Keratinocyte (primary cell): Measurements from ENCODE around the gene PPP1R18. TPM values are rescaled to one million over a fixed set of nuclear protein-coding genes. Genes with fewer than 3 reads are reported as not detected.

Experiments
- DNase-seq: peaks from one replicate; pipeline ENCODE4 v3.0.0-alpha.2; 2011; ENCODE audit warnings: low read depth, missing footprints, low spot score
- FAIRE-seq: peaks from 2 replicates; lab custom pipeline; 2011; peaks lifted over from hg19 to GRCh38; lab: Jason Lieb, UNC
- H2AFZ ChIP-seq: 2 replicates; pipeline ENCODE4 v1.6.0; 2012; ENCODE audit warnings: low read length, control low read depth, inconsistent platforms; ENCODE audit not compliant: control insufficient read depth
- H3K27ac ChIP-seq: 2 replicates; pipeline ENCODE4 v1.5.1; 2011; ENCODE audit warnings: low read length; ENCODE audit not compliant: control insufficient read depth, insufficient read depth
- H3K27me3 ChIP-seq: 3 replicates; pipeline ENCODE4 v1.6.0; 2011; ENCODE audit warnings: low read length; ENCODE audit not compliant: control insufficient read depth, insufficient read depth; ENCODE audit errors: extremely low read depth
- H3K36me3 ChIP-seq, 2 experiments: 2 replicates in 1 of 2; 3 replicates in 1 of 2; pipeline ENCODE4 v1.5.1; 2011; ENCODE audit warnings: low read length in 2 of 2, mild to moderate bottlenecking in 1 of 2; ENCODE audit not compliant: control insufficient read depth in 2 of 2, insufficient read depth in 2 of 2; ENCODE audit errors: extremely low read depth in 1 of 2
- H3K4me1 ChIP-seq: 3 replicates; pipeline ENCODE4 v1.5.1; 2011; ENCODE audit warnings: low read length; ENCODE audit not compliant: control insufficient read depth, insufficient read depth; ENCODE audit errors: extremely low read depth
- H3K4me2 ChIP-seq: 3 replicates; pipeline ENCODE4 v1.6.0; 2011; ENCODE audit warnings: low read depth, low read length; ENCODE audit not compliant: control insufficient read depth, insufficient read depth; ENCODE audit errors: extremely low read depth
- H3K4me3 ChIP-seq, 3 experiments: fragments of 200-600 bp in 1 of 3; sonication (generic) in 1 of 3; 2 replicates in 2 of 3; 3 replicates in 1 of 3; pipeline ENCODE4 v1.5.1; 2011 to 2016; ENCODE audit warnings: low read length in 3 of 3, mild to moderate bottlenecking in 3 of 3, control low read depth in 2 of 3, inconsistent platforms in 1 of 3, low read depth in 1 of 3, mixed read lengths in 1 of 3, mixed run types in 1 of 3, moderate library complexity in 1 of 3; ENCODE audit not compliant: control insufficient read depth in 2 of 3, insufficient read depth in 2 of 3; ENCODE audit errors: extremely low read depth in 1 of 3
- H3K79me2 ChIP-seq: 2 replicates; pipeline ENCODE4 v1.6.0; 2012; ENCODE audit warnings: low read length; ENCODE audit not compliant: control insufficient read depth, insufficient read depth
- H3K9ac ChIP-seq: 3 replicates; pipeline ENCODE4 v1.6.0; 2011; ENCODE audit warnings: low read length; ENCODE audit not compliant: control insufficient read depth, insufficient read depth; ENCODE audit errors: extremely low read depth
- H3K9me1 ChIP-seq: 3 replicates; pipeline ENCODE4 v1.6.0; 2011; ENCODE audit warnings: low read length; ENCODE audit not compliant: control insufficient read depth, insufficient read depth; ENCODE audit errors: extremely low read depth
- H3K9me3 ChIP-seq: 2 replicates; pipeline ENCODE4 v1.5.1; 2012; ENCODE audit warnings: low read depth, low read length; ENCODE audit not compliant: control insufficient read depth
- H4K20me1 ChIP-seq: 3 replicates; pipeline ENCODE4 v1.6.0; 2011; ENCODE audit warnings: low read length; ENCODE audit not compliant: control insufficient read depth, insufficient read depth; ENCODE audit errors: extremely low read depth
- CTCF ChIP-seq, 3 experiments: IDR thresholded peaks in 1 of 3; conservative IDR thresholded peaks in 1 of 3; optimal IDR thresholded peaks in 1 of 3; 2 replicates in 2 of 3; 3 replicates in 1 of 3; pipeline versions ENCODE3 to v1.5.1; 2011; ENCODE audit warnings: low read length in 3 of 3, mild to moderate bottlenecking in 3 of 3, moderate library complexity in 2 of 3, control low read depth in 1 of 3, inconsistent platforms in 1 of 3; ENCODE audit not compliant: insufficient read depth in 2 of 3; ENCODE audit errors: extremely low read depth in 1 of 3
- EZH2 ChIP-seq: IDR thresholded peaks from one replicate; pipeline ENCODE4 v1.6.1; 2012; ENCODE audit warnings: inconsistent platforms, mild to moderate bottlenecking, low read length, moderate library complexity
- dilution Hi-C: fragments of 300-500 bp; cut with MboI; formaldehyde crosslinking; loops from one replicate; pipeline ENCODE4 v1.7.0; 2020; ENCODE audit warnings: low sequenced_read_pairs; ENCODE audit not compliant: extremely low pct_ligation_motif_present
- polyA plus RNA-seq, 5 experiments: library from polyadenylated mRNA; depleted of rRNA in 3 of 5; stranded (reverse) in 3 of 5; stranded (forward) in 1 of 5; unstranded in 1 of 5; fragments of >200 nt; gene quantifications; 1 replicate in 1 of 5; 2 replicates in 3 of 5; 3 replicates in 1 of 5; pipeline versions ENCODE4 v1.2.1 to v1.2.3, GENCODE V29; 2011 to 2012; ENCODE audit warnings: missing spikeins in 2 of 5, low read depth in 1 of 5, low replicate concordance in 1 of 5

Gene PPP1R18
- polyA plus RNA-seq, 1 donor (not counting 4 experiments of a cell fraction or from before 2014, with no cell fraction given), result 88.9 TPM

DNA sequence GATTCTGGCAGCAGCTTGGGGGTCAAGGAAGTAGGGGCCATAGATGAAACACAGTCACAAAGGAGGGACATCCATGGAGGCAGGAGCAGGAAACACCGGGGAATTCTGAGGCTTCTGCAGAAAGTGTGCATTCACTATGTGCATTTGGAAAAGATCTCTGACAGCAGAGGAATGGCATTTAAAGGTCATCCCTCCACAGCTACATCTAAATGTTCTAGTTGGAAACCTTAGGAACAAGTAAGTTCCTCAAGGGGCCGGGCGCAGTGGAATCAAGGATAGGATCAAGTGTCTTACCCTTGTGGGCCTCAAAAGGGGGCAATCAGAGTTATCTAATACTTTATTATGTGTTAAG lies 30.7 kb downstream of the PPP1R18 start:
- Histone ChIP-seq H3K9me1 (no peaks in the 10 kb centered on the region), H3K27ac (no peak overlapping the region), H3K4me2 (no peak overlapping the region), H3K27me3 (no peaks in the 10 kb centered on the region), H3K36me3 (peaks cover 50 to 61% of the 10 kb centered on the region in 2 experiments), H2AFZ (no peak overlapping the region), H3K9ac (no peak overlapping the region), H3K4me3 (no peak overlapping the region), H3K4me1 (no peaks in the 10 kb centered on the region), H3K79me2 (no peaks in the 10 kb centered on the region), H4K20me1 (no peaks in the 10 kb centered on the region), H3K9me3 (no peaks in the 10 kb centered on the region)
- dilution Hi-C loops, result no loop called here
- FAIRE-seq, result no peak
- DNase-seq, result no peak
- no peak for TF ChIP-seq CTCF (optimal IDR thresholded peaks at IDR 0.05 in 1 of 3, IDR thresholded peaks at IDR 0.05 in 1 of 3, conservative IDR thresholded peaks at IDR 0.05 in 1 of 3; ENCODE audit: extremely low read depth in 1 of 3, insufficient read depth in 2 of 3, low read length in 3 of 3)
- no peak for TF ChIP-seq EZH2

GRCh38 chr6:30654798-30655742 lies 31.4 kb downstream of the PPP1R18 start:
- FAIRE-seq (no peak), DNase-seq (no peak)
- dilution Hi-C loops, result no loop called here
- Histone ChIP-seq H3K36me3 (peaks cover 47 to 58% of the 10 kb centered on the region in 2 experiments), H3K4me1 (no peaks in the 10 kb centered on the region), H2AFZ (no peak overlapping the region), H4K20me1 (no peaks in the 10 kb centered on the region), H3K4me2 (no peak overlapping the region), H3K27ac (no peak overlapping the region), H3K4me3 (no peak overlapping the region), H3K9me1 (no peaks in the 10 kb centered on the region), H3K27me3 (no peaks in the 10 kb centered on the region), H3K9me3 (no peaks in the 10 kb centered on the region), H3K9ac (no peak overlapping the region), H3K79me2 (no peaks in the 10 kb centered on the region)
- no peak for TF ChIP-seq EZH2
- TF ChIP-seq CTCF (optimal IDR thresholded peaks at IDR 0.05 in 1 of 3, IDR thresholded peaks at IDR 0.05 in 1 of 3, conservative IDR thresholded peaks at IDR 0.05 in 1 of 3; ENCODE audit: extremely low read depth in 1 of 3, insufficient read depth in 2 of 3, low read length in 3 of 3), result no peak
